ENCODE data around the gene ERGIC3. TPM values are rescaled to one million over a fixed set of nuclear protein-coding genes. Genes with fewer than 3 reads are reported as not detected.

Gene ERGIC3
- total RNA-seq, 2 donors from 2014 or later: 139 to 145 TPM

GRCh38 chr20:35578469-35578868 is 36.6 kb downstream of the ERGIC3 start:
- ATAC-seq (replicated peaks in 1 of 2) (no peak), DNase-seq (no peak)
- Mint-ChIP-seq H3K27ac (no peak overlapping the region), H3K9me3 (no peaks in the 10 kb centered on the region), H3K27me3 (ENCODE audit: low read depth) (no peaks in the 10 kb centered on the region), H3K4me3 (no peak overlapping the region), H3K36me3 (ENCODE audit: insufficient read depth in 2 of 2) (peaks cover 0 to 4% of the 10 kb centered on the region in 2 donors), H3K4me1 (ENCODE audit: low read depth) (no peaks in the 10 kb centered on the region)

GRCh38 chr20:35579196-35579595 is 37.3 kb downstream of the ERGIC3 start:
- DNase-seq (no peak), ATAC-seq (replicated peaks in 1 of 2) (no peak)
- peaks cover 0 to 1% of the 10 kb centered on the region in 2 donors for H3K36me3 Mint-ChIP-seq (ENCODE audit: insufficient read depth in 2 of 2)
- no peak overlapping the region for H3K4me3 Mint-ChIP-seq
- H3K27me3 Mint-ChIP-seq (ENCODE audit: low read depth): no peaks in the 10 kb centered on the region
- H3K9me3 Mint-ChIP-seq: no peaks in the 10 kb centered on the region
- no peak overlapping the region for H3K27ac Mint-ChIP-seq
- H3K4me1 Mint-ChIP-seq (ENCODE audit: low read depth): no peaks in the 10 kb centered on the region

- Mint-ChIP-seq H3K27ac (no peak overlapping the region), H3K4me1 (ENCODE audit: low read depth) (no peaks in the 10 kb centered on the region), H3K4me3 (no peak overlapping the region), H3K36me3 (ENCODE audit: insufficient read depth in 2 of 2) (no peaks in the 10 kb centered on the region), H3K27me3 (ENCODE audit: low read depth) (no peaks in the 10 kb centered on the region), H3K9me3 (no peaks in the 10 kb centered on the region)
- DNase-seq: no peak
- no peak for ATAC-seq (replicated peaks in 1 of 2)
Measured at GRCh38 chr20:35582131-35582530, 40.3 kb downstream of the ERGIC3 start.

- ATAC-seq (replicated peaks in 1 of 2): no peak
- Mint-ChIP-seq H3K9me3 (no peaks in the 10 kb centered on the region), H3K27ac (no peak overlapping the region), H3K27me3 (ENCODE audit: low read depth) (no peaks in the 10 kb centered on the region), H3K36me3 (ENCODE audit: insufficient read depth in 2 of 2) (no peaks in the 10 kb centered on the region), H3K4me3 (no peak overlapping the region), H3K4me1 (ENCODE audit: low read depth) (no peaks in the 10 kb centered on the region)
- no peak for DNase-seq
Measured at GRCh38 chr20:35582741-35583404, 41.0 kb downstream of the ERGIC3 start.

- Mint-ChIP-seq H3K27ac (no peak overlapping the region), H3K4me1 (ENCODE audit: low read depth) (no peaks in the 10 kb centered on the region), H3K36me3 (ENCODE audit: insufficient read depth in 2 of 2) (no peaks in the 10 kb centered on the region), H3K9me3 (no peaks in the 10 kb centered on the region), H3K4me3 (no peak overlapping the region), H3K27me3 (ENCODE audit: low read depth) (no peaks in the 10 kb centered on the region)
- ATAC-seq (replicated peaks in 1 of 2) (no peak), DNase-seq (no peak)
Measured at GRCh38 chr20:35583636-35584560, 42.0 kb downstream of the ERGIC3 start.

GRCh38 chr20:35586751-35587425 is 45.0 kb downstream of the ERGIC3 start:
- Mint-ChIP-seq H3K4me3 (no peak overlapping the region), H3K9me3 (no peaks in the 10 kb centered on the region), H3K36me3 (ENCODE audit: insufficient read depth in 2 of 2) (no peaks in the 10 kb centered on the region), H3K27me3 (ENCODE audit: low read depth) (no peaks in the 10 kb centered on the region), H3K4me1 (ENCODE audit: low read depth) (no peaks in the 10 kb centered on the region), H3K27ac (no peak overlapping the region)
- DNase-seq (no peak), ATAC-seq (replicated peaks in 1 of 2) (no peak)

GRCh38 chr20:35587436-35587835 is 45.6 kb downstream of the ERGIC3 start:
- DNase-seq: no peak
- H3K9me3 Mint-ChIP-seq: no peaks in the 10 kb centered on the region
- no peak overlapping the region for H3K27ac Mint-ChIP-seq
- H3K4me3 Mint-ChIP-seq: no peak overlapping the region
- ATAC-seq (replicated peaks in 1 of 2): no peak
- no peaks in the 10 kb centered on the region for H3K27me3 Mint-ChIP-seq (ENCODE audit: low read depth)
- no peaks in the 10 kb centered on the region for H3K4me1 Mint-ChIP-seq (ENCODE audit: low read depth)
- H3K36me3 Mint-ChIP-seq (ENCODE audit: insufficient read depth in 2 of 2): no peaks in the 10 kb centered on the region

GRCh38 chr20:35588397-35588796 is 46.5 kb downstream of the ERGIC3 start:
- no peaks in the 10 kb centered on the region for H3K27me3 Mint-ChIP-seq (ENCODE audit: low read depth)
- H3K4me3 Mint-ChIP-seq: no peak overlapping the region
- DNase-seq (no peak), ATAC-seq (replicated peaks in 1 of 2) (no peak)
- H3K9me3 Mint-ChIP-seq: no peaks in the 10 kb centered on the region
- H3K4me1 Mint-ChIP-seq (ENCODE audit: low read depth): no peaks in the 10 kb centered on the region
- no peak overlapping the region for H3K27ac Mint-ChIP-seq
- no peaks in the 10 kb centered on the region for H3K36me3 Mint-ChIP-seq (ENCODE audit: insufficient read depth in 2 of 2)

GRCh38 chr20:35592339-35592974 is 50.6 kb downstream of the ERGIC3 start:
- ATAC-seq (replicated peaks in 1 of 2) (no peak), DNase-seq (no peak)
- no peak overlapping the region for H3K27ac Mint-ChIP-seq
- no peaks in the 10 kb centered on the region for H3K36me3 Mint-ChIP-seq (ENCODE audit: insufficient read depth in 2 of 2)
- H3K9me3 Mint-ChIP-seq: no peaks in the 10 kb centered on the region
- no peaks in the 10 kb centered on the region for H3K4me1 Mint-ChIP-seq (ENCODE audit: low read depth)
- H3K4me3 Mint-ChIP-seq: no peak overlapping the region
- H3K27me3 Mint-ChIP-seq (ENCODE audit: low read depth): peaks cover 8% of the 10 kb centered on the region

GRCh38 chr20:35595456-35595855 is 53.6 kb downstream of the ERGIC3 start:
- H3K27ac Mint-ChIP-seq: no peak overlapping the region
- peaks cover under 1% of the 10 kb centered on the region for H3K4me1 Mint-ChIP-seq (ENCODE audit: low read depth)
- no peaks in the 10 kb centered on the region for H3K36me3 Mint-ChIP-seq (ENCODE audit: insufficient read depth in 2 of 2)
- peaks cover 30% of the 10 kb centered on the region for H3K27me3 Mint-ChIP-seq (ENCODE audit: low read depth)
- no peaks in the 10 kb centered on the region for H3K9me3 Mint-ChIP-seq
- no peak overlapping the region for H3K4me3 Mint-ChIP-seq
- DNase-seq: no peak
- ATAC-seq (replicated peaks in 1 of 2): no peak

GRCh38 chr20:35595901-35596300 is 54.0 kb downstream of the ERGIC3 start:
- H3K36me3 Mint-ChIP-seq (ENCODE audit: insufficient read depth in 2 of 2): no peaks in the 10 kb centered on the region
- ATAC-seq (replicated peaks in 1 of 2): no peak
- H3K27me3 Mint-ChIP-seq (ENCODE audit: low read depth): peaks cover 34% of the 10 kb centered on the region
- no peaks in the 10 kb centered on the region for H3K9me3 Mint-ChIP-seq
- no peak for DNase-seq
- peaks cover 5% of the 10 kb centered on the region for H3K4me1 Mint-ChIP-seq (ENCODE audit: low read depth)
- H3K4me3 Mint-ChIP-seq: no peak overlapping the region
- H3K27ac Mint-ChIP-seq: no peak overlapping the region

GRCh38 chr20:35597186-35597585 is 55.3 kb downstream of the ERGIC3 start:
- no peak for ATAC-seq (replicated peaks in 1 of 2)
- Mint-ChIP-seq H3K9me3 (no peaks in the 10 kb centered on the region), H3K27ac (no peak overlapping the region), H3K27me3 (ENCODE audit: low read depth) (peaks cover 40% of the 10 kb centered on the region), H3K4me3 (no peak overlapping the region), H3K36me3 (ENCODE audit: insufficient read depth in 2 of 2) (no peaks in the 10 kb centered on the region), H3K4me1 (ENCODE audit: low read depth) (peaks cover 11% of the 10 kb centered on the region)
- no peak for DNase-seq

- Mint-ChIP-seq H3K27me3 (ENCODE audit: low read depth) (peaks cover 50% of the 10 kb centered on the region), H3K27ac (no peak overlapping the region)
Measured at GRCh38 chr20:35598476-35598875, 56.6 kb downstream of the ERGIC3 start.

More at GRCh38 chr20:35598476-35598875, 56.6 kb downstream of the ERGIC3 start:
- Mint-ChIP-seq H3K36me3 (ENCODE audit: insufficient read depth in 2 of 2) (no peaks in the 10 kb centered on the region), H3K4me1 (ENCODE audit: low read depth) (peaks cover 11% of the 10 kb centered on the region), H3K4me3 (no peak overlapping the region), H3K9me3 (no peaks in the 10 kb centered on the region)
- no peak for ATAC-seq (replicated peaks in 1 of 2)
- DNase-seq: no peak

Data from activated T-cell treated with anti-CD3 and anti-CD28 coated beads, Interleukin-2, amount 50 U/mL, for 72 hours (primary cell).